Esophagus squamous epithelium (tissue), 5 donors: Measurements from ENCODE around the gene PSMB8. TPM values are rescaled to one million over a fixed set of nuclear protein-coding genes. Genes with fewer than 3 reads are reported as not detected.
A peak's percentile ranks its signal among the peaks of the same experiment; 100 is the strongest.
"Not testable (repeated sequence)": the region's sequence is repeated elsewhere in the genome, so short reads cannot be mapped to it uniquely, and the experiment has no call there.

Experiments used
- DNase-seq: peaks from one replicate; lab custom pipeline; 2025; lab: John Stamatoyannopoulos, UW
- H3K27ac ChIP-seq, 4 donors: fragments of 200-600 bp; sonication (generic); one replicate each; pipeline ENCODE4 v1.5.1; 2016 to 2019; ENCODE audit warnings: mild to moderate bottlenecking in 1 of 4
- H3K27me3 ChIP-seq, 4 donors: fragments of 200-600 bp; sonication (generic); 1 replicate in 3 of 4; 2 replicates in 1 of 4; pipeline versions ENCODE4 v1.5.1 to v1.6.0; 2017 to 2021; ENCODE audit warnings: antibody characterized with exemption in 1 of 4
- H3K36me3 ChIP-seq, 3 donors: fragments of 200-600 bp; sonication (generic); one replicate each; pipeline ENCODE4 v1.5.1; 2016 to 2019
- H3K4me1 ChIP-seq, 3 donors: fragments of 200-600 bp; sonication (generic); one replicate each; pipeline ENCODE4 v1.5.1; 2017 to 2019
- H3K4me3 ChIP-seq, 4 donors: fragments of 200-600 bp; sonication (generic); 1 replicate in 3 of 4; 2 replicates in 1 of 4; pipeline ENCODE4 v1.5.1; 2016 to 2019; ENCODE audit warnings: mild to moderate bottlenecking in 2 of 4, moderate library complexity in 1 of 4
- H3K9me3 ChIP-seq, 3 donors: fragments of 200-600 bp; sonication (generic); one replicate each; pipeline ENCODE4 v1.5.1; 2016 to 2019
- CTCF ChIP-seq, 6 experiments: fragments of 450-650 bp in 4 of 6; fragments of 200-600 bp in 2 of 6; sonication (generic) in 2 of 6; IDR thresholded peaks; one replicate each; pipeline ENCODE4 v1.5.1; 2016 to 2019; ENCODE audit warnings: antibody characterized with exemption in 6 of 6, mild to moderate bottlenecking in 4 of 6, moderate library complexity in 4 of 6
- POLR2A ChIP-seq, 4 donors: fragments of 450-650 bp; IDR thresholded peaks; one replicate each; pipeline ENCODE4 v1.6.1; 2017; ENCODE audit warnings: antibody characterized with exemption in 4 of 4, mild to moderate bottlenecking in 4 of 4, moderate library complexity in 3 of 4
- WGBS, 2 donors: methylation state at CpG; one replicate each; pipeline ENCODE4 v1.1.5; 2018; 5-methylcytosine and 5-hydroxymethylcytosine counted together
- intact Hi-C: fragments of 100-400 bp; cut with DNase I; formaldehyde crosslinking; loops from one replicate; pipeline ENCODE4 v1.15.0; 2022
- total RNA-seq, 4 donors: library from RNA; depleted of rRNA; stranded (reverse); fragments of >200 nt; gene quantifications; one replicate each; pipeline ENCODE4 v1.1.0, GENCODE V29; 2016
- donor health status: DM: yes; HTN: yes; CAD: no.

PSMB8 gene
- total RNA-seq, 4 donors from 2014 or later: 21.6 to 135 (median 42.2) TPM

- intact Hi-C loops: no loop called here
Observed at GRCh38 chr6:32815996-32816395, 27.9 kb downstream of the PSMB8 start.

GRCh38 chr6:32815115-32815514, 28.7 kb downstream of the PSMB8 start:
- H3K27ac ChIP-seq: peak overlapping the region in 2 of 4 donors; percentile 37 to 84
- no peaks in the 10 kb centered on the region for H3K36me3 ChIP-seq
- no peak for TF ChIP-seq POLR2A (IDR thresholded peaks at IDR 0.05)
- TF ChIP-seq CTCF (IDR thresholded peaks at IDR 0.05): no peak
- H3K4me1 ChIP-seq: peaks cover 9 to 52% (median 9%) of the 10 kb centered on the region in 3 donors
- intact Hi-C loops: no loop called here
- no peaks in the 10 kb centered on the region for H3K27me3 ChIP-seq
- WGBS, 2 donors: 41 to 76% methylated on average over 5 of the region's 5 CpGs
- H3K9me3 ChIP-seq: no peaks in the 10 kb centered on the region
- H3K4me3 ChIP-seq: no peak overlapping the region
- DNase-seq: no peak

More at GRCh38 chr6:32815996-32816395, 27.9 kb downstream of the PSMB8 start:
- Histone ChIP-seq H3K36me3 (no peaks in the 10 kb centered on the region), H3K9me3 (no peaks in the 10 kb centered on the region), H3K4me3 (peak overlapping the region in 1 of 4 donors; percentile 43), H3K27ac (peak overlapping the region; percentile 72 to 84 (median 83)), H3K4me1 (peaks cover 9 to 57% (median 11%) of the 10 kb centered on the region in 3 donors), H3K27me3 (no peaks in the 10 kb centered on the region)
- TF ChIP-seq CTCF (IDR thresholded peaks at IDR 0.05): no peak
- no peak for TF ChIP-seq POLR2A (IDR thresholded peaks at IDR 0.05)
- DNase-seq: no peak
- 78 to 83% methylated on average over 2 of the region's 2 CpGs for WGBS, 2 donors

DNA sequence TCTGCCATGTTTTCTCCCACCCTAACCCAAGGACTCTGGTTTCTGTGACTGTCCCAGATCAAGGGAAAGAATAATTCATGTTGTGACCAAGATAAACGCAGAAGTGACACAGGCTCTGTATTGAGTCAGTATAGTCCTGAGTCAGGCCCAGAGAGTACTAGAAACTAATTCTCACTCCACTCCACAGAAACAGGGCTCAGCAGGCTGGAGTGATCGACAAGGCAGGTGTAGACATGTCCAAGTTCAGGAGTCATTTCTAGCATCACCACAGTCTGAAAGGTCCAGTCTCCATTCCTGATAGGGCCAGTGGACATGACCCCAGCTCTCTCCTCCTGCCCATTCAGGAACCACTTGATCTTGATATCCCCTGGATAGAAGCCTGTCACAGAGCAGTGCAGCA, 29.7 kb downstream of the PSMB8 start:
- Histone ChIP-seq H3K36me3 (no peaks in the 10 kb centered on the region), H3K27ac (peak overlapping the region in 2 of 4 donors; percentile 22 to 51), H3K27me3 (no peaks in the 10 kb centered on the region), H3K4me1 (peaks cover 5 to 43% (median 9%) of the 10 kb centered on the region in 3 donors), H3K9me3 (no peaks in the 10 kb centered on the region), H3K4me3 (no peak overlapping the region)
- intact Hi-C loops: no loop called here
- DNase-seq: no peak
- TF ChIP-seq CTCF (IDR thresholded peaks at IDR 0.05) (no peak), POLR2A (IDR thresholded peaks at IDR 0.05) (no peak)
- 67 to 79% methylated on average over 2 of the region's 2 CpGs for WGBS, 2 donors

DNA sequence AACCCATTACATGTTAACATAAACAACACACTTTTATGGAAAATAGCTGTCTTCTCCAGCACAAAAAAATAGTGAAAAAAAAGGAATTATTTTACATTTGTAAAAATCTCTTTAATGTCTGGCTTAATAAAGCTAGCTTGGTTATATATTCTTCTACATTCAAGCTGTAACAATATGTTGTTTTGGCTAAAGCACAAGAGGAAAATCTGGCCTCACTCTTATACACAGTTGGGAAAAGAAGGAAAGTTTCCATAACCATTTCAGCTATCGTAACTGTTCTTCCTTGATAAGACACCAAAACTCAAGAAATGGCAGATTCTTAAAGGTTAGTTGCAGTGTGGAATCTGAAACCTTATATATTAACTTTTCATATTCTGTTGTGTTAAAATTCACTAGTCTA, 34.7 kb downstream of the PSMB8 start:
- H3K36me3 ChIP-seq: no peaks in the 10 kb centered on the region
- WGBS, 2 donors: 5 to 22% methylated on average over 1 of the region's 1 CpG
- no peak for DNase-seq
- H3K4me3 ChIP-seq: no peak overlapping the region
- no peaks in the 10 kb centered on the region for H3K9me3 ChIP-seq
- H3K27me3 ChIP-seq: peaks cover 0 to 33% (median 2%) of the 10 kb centered on the region in 4 donors
- intact Hi-C loops: no loop called here
- H3K4me1 ChIP-seq: no peaks in the 10 kb centered on the region
- TF ChIP-seq POLR2A (IDR thresholded peaks at IDR 0.05) (no peak), CTCF (IDR thresholded peaks at IDR 0.05) (no peak)
- H3K27ac ChIP-seq: no peak overlapping the region

DNA sequence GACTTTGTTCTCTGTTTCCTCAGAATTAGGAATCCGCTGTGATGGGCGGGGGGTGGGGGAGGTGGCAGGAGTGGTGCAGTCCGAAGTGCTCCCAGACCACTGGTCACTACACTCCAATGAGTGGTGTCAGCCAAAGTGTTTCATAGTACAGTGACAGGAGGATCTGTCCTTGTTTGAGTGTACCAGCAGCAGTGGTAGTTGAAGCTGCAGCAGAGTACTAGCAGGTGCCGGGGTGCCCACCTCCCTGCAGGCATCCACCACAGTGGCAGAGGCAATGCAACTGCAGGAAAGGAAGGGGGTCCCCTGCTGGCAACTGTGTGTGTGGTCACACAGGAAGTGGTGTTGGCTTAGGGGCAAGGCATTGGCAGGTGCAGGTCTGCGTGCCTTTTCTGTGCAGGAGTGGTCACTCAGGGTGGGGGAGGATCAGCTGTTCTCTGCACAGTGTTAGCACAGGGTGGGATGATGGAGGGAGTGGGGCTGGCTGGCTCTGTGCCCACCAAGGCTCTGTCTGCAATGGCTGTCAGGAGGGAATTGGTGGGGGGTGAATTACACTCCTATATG, 36.7 kb downstream of the PSMB8 start:
- Histone ChIP-seq H3K27ac (no peak overlapping the region), H3K4me3 (no peak overlapping the region), H3K4me1 (no peaks in the 10 kb centered on the region), H3K36me3 (no peaks in the 10 kb centered on the region), H3K27me3 (peaks cover 0 to 51% (median 2%) of the 10 kb centered on the region in 4 donors), H3K9me3 (no peaks in the 10 kb centered on the region)
- intact Hi-C loops: no loop called here
- DNase-seq: no peak
- 76 to 82% methylated on average over 2 to 5 of the region's 5 CpGs for WGBS, 2 donors
- TF ChIP-seq POLR2A (IDR thresholded peaks at IDR 0.05) (no peak), CTCF (IDR thresholded peaks at IDR 0.05) (no peak)

- H3K9me3 ChIP-seq, intact Hi-C loops, H3K4me3 ChIP-seq, H3K36me3 ChIP-seq, DNase-seq, H3K27ac ChIP-seq, H3K4me1 ChIP-seq: not testable (repeated sequence)
- peaks cover 0 to 67% (median 4%) of the 10 kb centered on the region in 4 donors for H3K27me3 ChIP-seq
Observed at GRCh38 chr6:32805404-32805803, 38.4 kb downstream of the PSMB8 start.
